HFF-Myc (cell line): ENCODE data around the gene ADISSP.
A peak's percentile ranks its signal among the peaks of the same experiment; 100 is the strongest.

Experiments used
- DNase-seq: peaks from one replicate; pipeline ENCODE4 v3.0.0-alpha.2; 2011; ENCODE audit warnings: low read depth; ENCODE audit errors: extremely low read depth
- H3K4me3 ChIP-seq: replicated peaks from 2 replicates; pipeline ENCODE4 v1.5.1; 2011; ENCODE audit warnings: low read depth, mild to moderate bottlenecking, control low read depth, low read length
- TF ChIP-seq, protein P1 (sequence below): IDR thresholded peaks from 2 replicates; pipeline ENCODE4 v1.5.1; 2012; ENCODE audit warnings: mild to moderate bottlenecking, low read depth, low read length, control low read depth; ENCODE audit errors: missing control alignments

Gene ADISSP

DNA sequence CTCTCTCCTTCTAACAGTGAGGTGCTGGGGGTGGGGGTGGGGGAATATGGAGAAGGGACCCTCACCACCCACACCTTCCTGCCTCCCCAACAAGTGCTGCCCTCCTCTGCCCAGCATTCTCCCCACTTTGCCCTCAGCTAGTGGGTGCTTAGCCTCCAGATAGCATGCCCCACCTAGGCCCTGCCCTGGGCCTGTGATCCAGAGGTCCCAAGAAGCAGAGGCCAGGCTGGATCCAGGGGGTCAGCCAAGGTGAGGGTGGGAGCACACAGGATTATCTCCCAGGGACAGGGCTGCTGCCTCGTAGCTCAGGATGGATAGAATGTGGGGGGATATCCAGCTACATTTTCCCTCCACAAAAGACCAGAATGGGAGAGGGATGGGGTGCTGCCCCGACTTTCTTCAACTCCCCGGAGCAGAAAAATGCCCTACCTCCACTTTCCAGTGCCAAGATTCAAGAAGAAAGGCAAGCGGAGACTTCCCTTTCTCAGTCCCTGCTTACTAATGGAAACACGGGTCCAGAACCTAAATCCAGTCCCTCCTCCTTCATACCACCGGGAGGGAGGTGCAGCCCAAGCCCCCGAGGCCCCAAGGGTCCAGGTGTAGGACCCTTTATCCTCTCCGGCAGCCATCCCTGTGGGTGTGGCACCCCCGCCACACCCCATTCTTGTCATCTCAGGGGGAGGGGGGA is 987 bp downstream of the ADISSP start:
- DNase-seq, result no peak
- TF ChIP-seq, protein P1, sequence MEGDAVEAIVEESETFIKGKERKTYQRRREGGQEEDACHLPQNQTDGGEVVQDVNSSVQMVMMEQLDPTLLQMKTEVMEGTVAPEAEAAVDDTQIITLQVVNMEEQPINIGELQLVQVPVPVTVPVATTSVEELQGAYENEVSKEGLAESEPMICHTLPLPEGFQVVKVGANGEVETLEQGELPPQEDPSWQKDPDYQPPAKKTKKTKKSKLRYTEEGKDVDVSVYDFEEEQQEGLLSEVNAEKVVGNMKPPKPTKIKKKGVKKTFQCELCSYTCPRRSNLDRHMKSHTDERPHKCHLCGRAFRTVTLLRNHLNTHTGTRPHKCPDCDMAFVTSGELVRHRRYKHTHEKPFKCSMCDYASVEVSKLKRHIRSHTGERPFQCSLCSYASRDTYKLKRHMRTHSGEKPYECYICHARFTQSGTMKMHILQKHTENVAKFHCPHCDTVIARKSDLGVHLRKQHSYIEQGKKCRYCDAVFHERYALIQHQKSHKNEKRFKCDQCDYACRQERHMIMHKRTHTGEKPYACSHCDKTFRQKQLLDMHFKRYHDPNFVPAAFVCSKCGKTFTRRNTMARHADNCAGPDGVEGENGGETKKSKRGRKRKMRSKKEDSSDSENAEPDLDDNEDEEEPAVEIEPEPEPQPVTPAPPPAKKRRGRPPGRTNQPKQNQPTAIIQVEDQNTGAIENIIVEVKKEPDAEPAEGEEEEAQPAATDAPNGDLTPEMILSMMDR, result no peak
- peak overlapping the region; percentile 97 for H3K4me3 ChIP-seq

DNA sequence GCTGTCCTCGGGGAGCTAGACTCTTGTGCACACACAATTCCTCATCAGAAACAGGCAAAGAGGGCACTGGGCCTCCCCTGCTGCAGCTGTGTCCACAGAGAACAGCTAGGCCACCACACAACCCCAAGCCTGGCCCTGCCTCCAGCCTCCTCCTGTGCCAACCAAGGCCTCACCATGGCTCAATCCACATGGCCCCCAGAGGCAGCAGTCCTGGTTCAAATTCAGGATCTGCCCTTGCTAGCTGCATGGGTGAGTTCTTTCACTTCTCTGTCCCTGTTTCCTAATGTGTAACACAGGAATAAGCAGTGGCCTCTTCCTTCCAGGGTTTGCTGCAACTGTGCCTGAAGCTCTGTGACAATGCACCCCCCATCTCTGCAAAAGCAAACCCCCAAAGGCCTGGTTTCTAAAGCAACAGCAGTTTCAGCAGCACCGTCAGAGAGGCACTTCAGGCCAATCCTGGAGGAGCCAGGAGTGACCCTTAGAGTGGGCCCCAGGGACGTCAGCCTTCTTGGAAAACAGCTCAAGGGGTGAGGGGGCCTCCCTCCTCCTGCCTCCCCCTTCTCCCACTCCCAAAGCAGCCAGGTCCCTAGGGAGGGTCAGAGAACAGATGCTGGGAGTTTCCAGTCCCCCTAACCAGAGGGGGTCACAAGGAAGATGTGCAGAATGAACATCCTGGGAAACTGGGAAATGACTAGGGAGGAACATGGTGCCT is 2.2 kb downstream of the ADISSP start:
- DNase-seq, result no peak
- H3K4me3 ChIP-seq, result peak overlapping the region; percentile 97
- TF ChIP-seq, protein P1, result no peak

DNA sequence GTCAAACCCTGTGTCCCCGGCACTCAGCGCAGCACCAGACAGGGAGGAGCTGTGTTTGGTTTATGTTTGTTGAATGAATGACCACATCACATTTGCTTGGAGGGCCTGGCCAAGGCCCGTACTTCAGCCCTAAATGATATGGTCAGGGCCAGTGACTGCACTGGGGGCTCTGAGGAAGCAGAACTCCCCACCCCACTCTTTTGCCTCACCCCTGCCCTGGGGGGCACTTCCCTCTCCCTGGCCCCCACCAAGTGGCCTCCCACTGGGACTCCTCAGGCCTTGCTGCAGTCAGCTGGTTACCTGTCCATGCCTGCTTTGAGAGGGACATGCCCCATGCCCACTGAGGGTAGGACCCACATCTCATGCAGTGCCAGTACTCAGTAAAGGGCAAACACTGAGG is 2.9 kb downstream of the ADISSP start:
- no peak for DNase-seq
- no peak overlapping the region for H3K4me3 ChIP-seq
- TF ChIP-seq, protein P1, result no peak

DNA sequence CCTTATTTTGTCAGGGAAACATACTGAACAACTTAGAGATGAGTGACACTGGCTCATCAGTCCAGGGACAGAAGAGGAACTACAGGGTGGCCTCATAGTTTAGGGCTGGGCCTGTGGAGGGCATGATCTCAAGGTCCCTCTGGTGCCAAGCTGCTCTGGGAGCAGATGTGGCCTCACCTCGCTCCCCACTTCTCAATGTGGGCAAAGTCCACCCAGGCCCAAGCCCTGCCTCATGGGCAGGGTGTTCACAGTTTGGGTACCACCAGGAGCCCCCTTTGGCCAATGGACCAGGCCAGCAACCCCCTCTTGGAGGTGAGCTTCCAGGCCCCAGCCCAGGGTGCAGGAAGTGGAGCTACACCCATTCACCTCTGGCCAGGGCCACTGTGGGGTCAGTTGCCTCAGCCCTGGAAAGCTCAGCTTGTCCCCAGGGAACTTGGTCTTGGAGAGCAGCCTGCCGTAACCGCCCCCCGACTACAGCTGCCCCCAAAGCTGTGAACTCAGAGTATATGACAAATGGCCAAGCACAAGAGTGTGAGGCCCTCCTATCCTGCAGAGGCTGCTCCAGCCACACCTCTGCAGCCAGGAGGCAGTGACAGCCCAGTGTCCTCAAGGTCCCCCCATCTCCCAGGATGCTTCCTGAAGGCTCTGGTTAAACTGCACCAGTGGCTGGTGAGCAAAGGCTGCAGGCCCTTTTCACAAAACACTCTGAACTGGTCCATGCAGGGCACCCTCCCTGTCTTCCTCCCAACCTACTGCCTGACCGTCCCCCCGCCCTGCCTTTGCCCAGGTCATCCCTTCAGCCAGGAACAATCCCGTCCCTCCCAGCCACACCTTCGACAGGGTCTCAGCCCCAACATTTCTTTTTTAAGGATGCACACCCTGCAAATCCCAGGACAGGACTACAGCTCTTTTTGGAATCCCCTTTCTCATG is 3.6 kb downstream of the ADISSP start:
- H3K4me3 ChIP-seq, result no peak overlapping the region
- TF ChIP-seq, protein P1, result no peak
- no peak for DNase-seq

DNA sequence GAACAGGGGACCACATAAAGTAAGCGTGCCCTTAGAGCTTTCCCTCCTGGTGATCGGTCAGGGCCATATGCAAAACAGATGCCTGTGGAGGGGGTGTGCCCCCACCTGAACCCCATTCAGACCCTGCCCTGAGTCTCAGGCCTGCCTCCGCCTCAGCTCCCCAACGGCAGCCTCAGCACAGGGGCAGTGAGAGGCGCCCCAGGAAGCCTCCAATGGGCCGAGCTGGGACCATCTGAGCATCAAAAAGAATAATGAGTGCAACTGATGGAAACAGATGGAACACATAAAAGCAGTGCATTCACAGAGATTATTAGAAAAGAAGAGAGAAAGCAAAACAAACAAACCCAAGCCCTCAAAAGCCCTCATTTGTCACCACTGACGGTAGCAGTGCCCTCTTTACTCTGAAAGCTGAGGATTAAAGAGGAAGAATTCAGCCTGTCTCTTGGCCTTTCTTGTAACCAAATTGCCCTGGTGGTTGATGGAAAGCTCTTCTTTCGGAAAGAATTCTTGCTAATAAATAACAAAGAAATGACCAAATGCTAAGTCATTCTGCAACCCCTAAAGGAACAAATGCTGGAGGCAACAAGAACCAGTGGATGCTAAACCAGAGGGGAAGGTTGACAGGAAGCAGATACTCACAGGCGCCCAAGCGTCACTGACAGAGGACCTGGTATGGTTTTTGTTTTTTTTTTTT is 6.8 kb downstream of the ADISSP start:
- TF ChIP-seq, protein P1, result no peak
- no peak overlapping the region for H3K4me3 ChIP-seq
- DNase-seq, result no peak

DNA sequence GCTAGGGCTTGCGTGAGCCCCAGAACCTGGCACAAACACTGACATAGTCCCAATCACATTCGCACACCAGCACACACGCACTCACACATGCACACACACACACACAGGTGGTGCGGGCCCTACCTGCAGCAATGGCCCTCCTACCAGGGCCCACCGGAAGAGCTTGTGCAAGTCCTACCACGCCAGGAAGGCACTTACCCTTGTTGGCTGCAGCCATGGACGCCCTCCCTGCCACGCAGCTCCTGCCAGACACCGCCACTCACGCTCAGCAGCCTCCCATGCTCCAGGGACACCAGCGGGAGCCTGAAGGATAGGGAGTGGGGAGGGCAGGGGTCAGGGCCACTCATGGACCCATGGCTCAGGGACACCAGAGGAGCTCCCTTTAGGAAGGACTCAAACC is 7.7 kb downstream of the ADISSP start:
- DNase-seq, result no peak
- TF ChIP-seq, protein P1, result no peak
- H3K4me3 ChIP-seq, result no peak overlapping the region
